K562 (cell line): ENCODE data around the gene SNAPC2. TPM values are rescaled to one million over a fixed set of nuclear protein-coding genes. Genes with fewer than 3 reads are reported as not detected.

Experiments used
- ATAC-seq: fragments of 200-7000 bp; cut with Tn5 transposase; 3 replicates; pipeline ENCODE4 v1.9.1; 2020; ENCODE audit warnings: moderate library complexity
- Bru-seq: library from RNA; stranded (reverse); fragments of 400-500 nt; gene quantifications from one replicate; lab custom pipeline; 2021; lab: Mats Ljungman, UMichigan
- BruChase-seq, 2 experiments: library from RNA; stranded (reverse); fragments of 400-500 nt; gene quantifications; one replicate each; lab custom pipeline; 2021; lab: Mats Ljungman, UMichigan
- BruUV-seq: library from RNA; stranded (reverse); fragments of 400-500 nt; replicated peaks from 2 replicates; lab custom pipeline; 2021; lab: Mats Ljungman, UMichigan
- CTCF ChIA-PET: fragments of 300-600 bp; formaldehyde crosslinking; extraction: SDS; loops from one replicate; lab custom pipeline; 2021; ENCODE audit warnings: low intra/inter-chr PET ratio; lab: Yijun Ruan, JAX
- POLR2A ChIA-PET: fragments of 300-600, 350-650 bp; sonication (Branson Sonifier 250); formaldehyde crosslinking; extraction: SDS; loops from one replicate; lab custom pipeline; 2021; ENCODE audit warnings: antibody characterized with exemption, inconsistent platforms; lab: Yijun Ruan, JAX
- DNase-seq, 4 experiments: peaks; one replicate each; pipeline versions ENCODE4 v3.0.0 to v3.0.0-alpha.2; 2011 to 2018; ENCODE audit warnings: low spot score in 3 of 4, mixed read lengths in 3 of 4; ENCODE audit errors: extremely low read depth in 1 of 4
- FAIRE-seq: peaks from 2 replicates; lab custom pipeline; 2011; peaks lifted over from hg19 to GRCh38; lab: Jason Lieb, UNC
- H2AFZ ChIP-seq: 2 replicates; pipeline ENCODE4 v1.6.0; 2011; ENCODE audit warnings: low read depth, low read length, control low read depth, inconsistent platforms
- H3K27ac ChIP-seq: fragments of 200-600 bp; 3 replicates; pipeline ENCODE4 v1.8.0; 2011; ENCODE audit warnings: low read depth, mild to moderate bottlenecking, control low read depth, inconsistent platforms, low read length, moderate library complexity, mixed read lengths; ENCODE audit errors: extremely low read depth
- H3K27me3 ChIP-seq, 2 experiments: fragments of 300-600 bp in 1 of 2; 2 replicates in 1 of 2; 3 replicates in 1 of 2; pipeline versions ENCODE4 v1.6.0 to v1.8.0; 2011; ENCODE audit warnings: inconsistent platforms in 2 of 2, low read length in 2 of 2, mild to moderate bottlenecking in 1 of 2, mixed read lengths in 1 of 2, moderate library complexity in 1 of 2; ENCODE audit not compliant: control insufficient read depth in 2 of 2, insufficient read depth in 2 of 2
- H3K36me3 ChIP-seq: fragments of 300-600 bp; 3 replicates; pipeline ENCODE4 v1.8.0; 2011; ENCODE audit warnings: mild to moderate bottlenecking, low read length, inconsistent platforms; ENCODE audit not compliant: control insufficient read depth, insufficient read depth
- H3K4me1 ChIP-seq, 2 experiments: fragments of 200-600 bp in 1 of 2; replicated peaks in 1 of 2; 2 replicates in 1 of 2; 3 replicates in 1 of 2; pipeline versions ENCODE4 v1.5.1 to v1.8.0; 2011; ENCODE audit warnings: inconsistent platforms in 2 of 2, low read length in 2 of 2, mild to moderate bottlenecking in 1 of 2, mixed read lengths in 1 of 2, moderate library complexity in 1 of 2; ENCODE audit not compliant: control insufficient read depth in 2 of 2, insufficient read depth in 2 of 2
- H3K4me2 ChIP-seq: 2 replicates; pipeline ENCODE4 v1.6.1; 2011; ENCODE audit warnings: low read length, control low read depth, inconsistent platforms, mixed read lengths; ENCODE audit not compliant: insufficient read depth
- H3K4me3 ChIP-seq: fragments of 200-600 bp; sonication (generic), shearing (Covaris generic); 2 replicates; pipeline ENCODE4 v1.5.1; 2016; ENCODE audit warnings: control low read depth, inconsistent platforms
- H3K79me2 ChIP-seq: fragments of 200-600 bp; 3 replicates; pipeline ENCODE4 v1.8.0; 2011; ENCODE audit warnings: low read length, inconsistent platforms; ENCODE audit not compliant: control insufficient read depth, insufficient read depth
- H3K9ac ChIP-seq, 2 experiments: 2 replicates each; pipeline versions ENCODE4 v1.6.0 to v1.6.1; 2011; ENCODE audit warnings: low read depth in 2 of 2, low read length in 2 of 2, control low read depth in 1 of 2, inconsistent platforms in 1 of 2, mild to moderate bottlenecking in 1 of 2, mixed read lengths in 1 of 2; ENCODE audit not compliant: insufficient read depth in 1 of 2
- H3K9me1 ChIP-seq: one replicate; pipeline ENCODE4 v1.6.0; 2011; ENCODE audit warnings: inconsistent platforms, mild to moderate bottlenecking, low read length, moderate library complexity; ENCODE audit not compliant: control insufficient read depth, insufficient read depth
- H3K9me3 ChIP-seq: replicated peaks from 2 replicates; pipeline ENCODE4 v1.5.1; 2011; ENCODE audit warnings: low read depth, low read length, inconsistent platforms; ENCODE audit not compliant: control insufficient read depth, insufficient read depth
- H4K20me1 ChIP-seq: replicated peaks from 2 replicates; pipeline ENCODE4 v1.6.1; 2011; ENCODE audit warnings: low read length, inconsistent platforms, mixed read lengths; ENCODE audit not compliant: control insufficient read depth, insufficient read depth
- CREM ChIP-seq: IDR thresholded peaks from 2 replicates; pipeline ENCODE4 v1.6.1; 2014; ENCODE audit warnings: antibody characterized with exemption, low read depth
- HDAC8 ChIP-seq: fragments of 450-650 bp; IDR thresholded peaks from 2 replicates; pipeline ENCODE4 v1.6.1; 2016; ENCODE audit warnings: mild to moderate bottlenecking, missing genetic modification characterization, moderate library complexity, missing compliant biosample characterization
- HNRNPL ChIP-seq: fragments of 200-400 bp; formaldehyde crosslinking; IDR thresholded peaks from 2 replicates; pipeline ENCODE4 v1.6.1; 2017; ENCODE audit warnings: low read depth, mild to moderate bottlenecking, low read length
- KAT2B ChIP-seq: IDR thresholded peaks from one replicate; pipeline ENCODE4 v1.6.1; 2012; ENCODE audit warnings: low read depth, mild to moderate bottlenecking, control low read depth, inconsistent platforms, low read length, moderate library complexity
- SREBF2 ChIP-seq: sonication (generic); formaldehyde crosslinking; IDR thresholded peaks from 2 replicates; pipeline ENCODE4 v1.4.0; 2020; ENCODE audit warnings: mild to moderate bottlenecking, missing genetic modification reagents
- ZNF217 ChIP-seq: sonication (generic); formaldehyde crosslinking; IDR thresholded peaks from 2 replicates; pipeline ENCODE4 v1.8.0; 2022; ENCODE audit warnings: mild to moderate bottlenecking, missing genetic modification reagents
- WGBS: fragments of 100-300 bp; shearing (Covaris generic); methylation state at CpG from one replicate; pipeline ENCODE4 v1.1.6; 2016; ENCODE audit warnings: low coverage, mixed read lengths; ENCODE audit not compliant: insufficient coverage; ENCODE audit errors: missing lambda C conversion rate; 5-methylcytosine and 5-hydroxymethylcytosine counted together
- in situ Hi-C: fragments of 300-500 bp; cut with MboI; formaldehyde crosslinking; loops from 4 replicates; pipeline ENCODE4 v1.15.0; 2018; ENCODE audit warnings: inconsistent platforms, mixed read lengths
- intact Hi-C: fragments of 100-400 bp; cut with micrococcal nuclease; formaldehyde crosslinking; loops from 2 replicates; pipeline ENCODE4 v1.14.2; 2022
- long read RNA-seq, 3 experiments: library from polyadenylated mRNA in 2 of 3; library from RNA in 1 of 3; unstranded in 2 of 3; stranded (forward) in 1 of 3; transcript quantifications; one replicate each; pipeline ENCODE4 v2.0.0, GENCODE V29; 2019 to 2022
- polyA minus RNA-seq, 3 experiments: library from RNA; depleted of rRNA, polyadenylated mRNA; stranded (reverse); fragments of >200 nt; gene quantifications; 2 replicates each; pipeline ENCODE4 v1.2.3, GENCODE V29; 2011
- polyA plus RNA-seq, 8 experiments: library from polyadenylated mRNA; depleted of rRNA in 4 of 8; stranded (reverse) in 5 of 8; unstranded in 3 of 8; fragments of >200 nt; fragmentation: Nextera tagmentation in 2 of 8; fragmentation: Illumina TruSeq in 1 of 8; extraction: Ambion mirVana in 2 of 8; extraction: Trizol in 1 of 8; gene quantifications; 2 replicates each; pipeline versions ENCODE4 v1.2.1 to v1.2.3, GENCODE V29; 2011 to 2014; ENCODE audit warnings: inconsistent platforms in 1 of 8, missing spikeins in 1 of 8
- total RNA-seq, 7 experiments: library from RNA; depleted of rRNA in 6 of 7; stranded (reverse); fragments of >200 nt in 6 of 7; fragmentation: Illumina TruSeq in 2 of 7; extraction: Trizol in 2 of 7; gene quantifications; 2 replicates each; pipeline versions ENCODE4 v1.2.1 to v1.2.3, GENCODE V29; 2011 to 2021; ENCODE audit warnings: low replicate concordance in 1 of 7
- TF ChIP-seq, protein P1 (sequence below): fragments of 250-450 bp; sonication (Bioruptor Pico); IDR thresholded peaks from 2 replicates; pipeline ENCODE4 v1.5.0; 2021
- TF ChIP-seq, protein P2 (sequence below), 2 experiments: IDR thresholded peaks; 2 replicates each; pipeline ENCODE4 v1.6.1; 2011; ENCODE audit warnings: borderline replicate concordance in 1 of 2, control low read depth in 1 of 2, low read depth in 1 of 2, low read length in 1 of 2, mild to moderate bottlenecking in 1 of 2, mixed read lengths in 1 of 2, moderate library complexity in 1 of 2; ENCODE audit not compliant: insufficient read depth in 1 of 2, insufficient read length in 1 of 2, poor library complexity in 1 of 2, severe bottlenecking in 1 of 2; ENCODE audit errors: extremely low read depth in 1 of 2

Gene SNAPC2, protein sequence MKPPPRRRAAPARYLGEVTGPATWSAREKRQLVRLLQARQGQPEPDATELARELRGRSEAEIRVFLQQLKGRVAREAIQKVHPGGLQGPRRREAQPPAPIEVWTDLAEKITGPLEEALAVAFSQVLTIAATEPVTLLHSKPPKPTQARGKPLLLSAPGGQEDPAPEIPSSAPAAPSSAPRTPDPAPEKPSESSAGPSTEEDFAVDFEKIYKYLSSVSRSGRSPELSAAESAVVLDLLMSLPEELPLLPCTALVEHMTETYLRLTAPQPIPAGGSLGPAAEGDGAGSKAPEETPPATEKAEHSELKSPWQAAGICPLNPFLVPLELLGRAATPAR
- 4.4 and 13.6 TPM in 2 replicates for total RNA-seq (2011; cell fraction: chromatin; rRNA removed; ENCODE audit: low replicate concordance)
- 10.9 and 14.3 TPM in 2 replicates for total RNA-seq (2011; cell fraction: nucleolus; rRNA removed)
- 9.5 and 10.0 TPM in 2 replicates for total RNA-seq (2011; cell fraction: nucleoplasm; rRNA removed)
- total RNA-seq (2014; rRNA removed) (30.3 and 42.7 TPM in 2 replicates), total RNA-seq (2014; rRNA removed; fragmentation: Illumina TruSeq; extraction: Trizol) (4.1 and 4.2 TPM in 2 replicates), total RNA-seq (2015; rRNA removed; fragmentation: Illumina TruSeq; extraction: Trizol) (15.3 and 15.9 TPM in 2 replicates), total RNA-seq (2021) (37.1 and 45.1 TPM in 2 replicates), polyA plus RNA-seq (2011; rRNA removed) (10.9 and 20.1 TPM in 2 replicates), polyA plus RNA-seq (2014; fragmentation: Illumina TruSeq; extraction: Trizol) (18.2 and 39.9 TPM in 2 replicates), polyA plus RNA-seq (2014; fragmentation: Nextera tagmentation; extraction: Ambion mirVana) (1 to 10 TPM in 1 of 2 experiments, under 1 TPM in 1; 0.59 to 1.4 TPM), polyA plus RNA-seq (2014; rRNA removed) (32.0 and 34.4 TPM in 2 replicates), polyA minus RNA-seq (2011; rRNA and poly(A)+ RNA removed) (4.3 and 4.8 TPM in 2 replicates), Bru-seq, nascent RNA (percentile 69 among the genes with signal in this experiment), BruChase-seq, experiment 1, labeled RNA remaining after a 2-hour chase (percentile 65 among the genes with signal in this experiment), BruChase-seq, experiment 2, labeled RNA remaining after a 6-hour chase (percentile 74 among the genes with signal in this experiment)
- 18.7 and 40.5 TPM in 2 replicates for polyA plus RNA-seq (2011; cell fraction: cytosol; rRNA removed)
- polyA plus RNA-seq (2011; cell fraction: nucleus; rRNA removed), result 18.7 and 32.8 TPM in 2 replicates
- 30.8 and 37.6 TPM in 2 replicates for polyA plus RNA-seq (2012)
- polyA minus RNA-seq (2011; cell fraction: cytosol; rRNA and poly(A)+ RNA removed), result 14.0 and 17.1 TPM in 2 replicates
- polyA minus RNA-seq (2011; cell fraction: nucleus; rRNA and poly(A)+ RNA removed), result 9.7 and 13.1 TPM in 2 replicates
- long read RNA-seq, experiment 1, transcript SNAPC2-206 (5 exons, 1,413 nt), result major isoform, 38 of 150 reads
- long read RNA-seq, experiment 1, transcript SNAPC2-201 (5 exons, 1,542 nt), result minor isoform, 37 of 150 reads
- long read RNA-seq, experiment 1, partial matches to known transcripts, result 66 of 150 reads
- long read RNA-seq, experiment 1, other reads (novel, unspliced or antisense), result 8 of 150 reads
- long read RNA-seq, experiment 2, transcript SNAPC2-201 (5 exons, 1,542 nt), result major isoform, 37 of 60 reads
- long read RNA-seq, experiment 2, transcript SNAPC2-206 (5 exons, 1,413 nt), result minor isoform, 14 of 60 reads
- long read RNA-seq, experiment 2, partial matches to known transcripts, result 6 of 60 reads
- long read RNA-seq, experiment 2, other reads (novel, unspliced or antisense), result 3 of 60 reads
- long read RNA-seq, experiment 3, transcript SNAPC2-206 (5 exons, 1,413 nt), result minor isoform, 10 of 48 reads
- long read RNA-seq, experiment 3, transcript SNAPC2-201 (5 exons, 1,542 nt), result major isoform, 30 of 48 reads
- long read RNA-seq, experiment 3, partial matches to known transcripts, result 2 of 48 reads
- long read RNA-seq, experiment 3, other reads (novel, unspliced or antisense), result 6 of 48 reads

DNA sequence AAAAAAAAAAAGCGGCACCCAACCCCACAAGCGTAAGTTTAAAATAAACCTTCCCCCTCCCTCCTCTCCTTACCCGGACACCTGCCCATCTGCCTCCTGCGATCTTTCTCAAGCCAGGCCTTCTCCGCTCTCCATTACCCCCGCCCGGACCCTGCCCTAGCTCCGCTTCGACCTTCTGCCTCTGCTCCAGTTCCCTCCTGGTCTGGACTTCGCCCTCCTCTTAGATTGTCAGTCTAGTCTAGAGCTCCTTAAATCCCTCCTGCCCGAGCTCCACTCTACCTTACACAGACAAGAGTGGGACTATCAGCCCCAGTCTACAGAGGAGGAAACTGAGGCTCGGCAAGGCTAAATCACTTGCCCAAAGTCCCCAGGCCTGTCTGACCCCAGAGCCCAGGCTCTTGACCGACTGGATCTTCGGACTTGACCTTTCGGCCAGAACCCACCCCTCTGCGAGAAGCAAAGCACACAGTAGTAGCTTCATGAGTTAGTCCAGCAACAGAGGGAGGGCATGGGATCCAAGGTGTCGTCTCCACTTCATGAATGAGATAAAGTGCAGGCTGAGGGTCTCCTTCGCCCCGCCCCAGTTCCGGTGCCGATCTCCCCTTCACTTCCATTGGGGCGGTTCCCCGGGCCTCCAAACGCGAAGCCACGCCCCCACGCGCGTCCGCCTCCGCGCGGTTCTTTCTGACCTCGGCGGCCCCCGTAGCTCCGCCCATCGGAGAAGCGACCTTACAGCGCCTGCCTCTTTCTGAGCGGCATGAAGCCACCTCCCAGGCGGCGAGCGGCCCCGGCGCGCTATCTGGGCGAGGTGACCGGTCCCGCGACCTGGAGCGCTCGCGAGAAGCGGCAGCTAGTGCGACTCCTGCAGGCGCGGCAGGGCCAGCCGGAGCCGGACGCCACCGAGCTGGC lies at the start of gene SNAPC2:
Gene SNAPC2, plus strand, starts transcription at position 729 of the 909 bp plus-strand sequence. Its CDS starts 29 bp downstream, at position 758.
- POLR2A ChIA-PET, result interaction anchor here (0.6 to 3.1 kb wide), 14 partner anchors 8 to 647 kb away, joined by 3 to 26 read pairs (median 6); partner anchors contain the start of genes MAP2K7 and TIMM44
- Histone ChIP-seq H3K9ac (peak within 1 kb of the TSS; percentile 80 to 93), H3K9me3 (no peaks in the 10 kb centered on the region), H3K4me2 (peak within 1 kb of the TSS; percentile 98), H3K27ac (peak within 1 kb of the TSS; percentile 89), H3K4me3 (peak within 1 kb of the TSS; percentile 81), H3K27me3 (no peaks in the 10 kb centered on the region), H3K36me3 (peaks cover 19% of the 10 kb centered on the region; the same call in 1 of the 3 replicates), H3K4me1 (peaks cover 9 to 73% of the 10 kb centered on the region in 2 experiments), H2AFZ (peak within 1 kb of the TSS; percentile 90), H3K9me1 (no peaks in the 10 kb centered on the region), H3K79me2 (peaks cover 14% of the 10 kb centered on the region), H4K20me1 (peaks cover 10% of the 10 kb centered on the region; the same call in 1 of the 2 replicates)
- ATAC-seq (peak; percentile 86), FAIRE-seq (peak; percentile 91), DNase-seq (peak; percentile 81 to 99 (median 85))
- in situ Hi-C loops, result loop anchor here (5.0 kb wide), 1 partner anchor 68 kb away; no protein-coding TSS in a partner anchor
- WGBS, result under 1% methylated on average over 58 of the region's 62 CpGs
- CTCF ChIA-PET, result no interaction called here
- intact Hi-C loops, result loop anchor here (5.0 kb wide), 1 partner anchor 48 kb away; the partner anchor contains the start of gene PRR36
- TSS peak; percentile 92 for BruUV-seq
- TF ChIP-seq KAT2B, result no peak
- TF ChIP-seq, protein P1, sequence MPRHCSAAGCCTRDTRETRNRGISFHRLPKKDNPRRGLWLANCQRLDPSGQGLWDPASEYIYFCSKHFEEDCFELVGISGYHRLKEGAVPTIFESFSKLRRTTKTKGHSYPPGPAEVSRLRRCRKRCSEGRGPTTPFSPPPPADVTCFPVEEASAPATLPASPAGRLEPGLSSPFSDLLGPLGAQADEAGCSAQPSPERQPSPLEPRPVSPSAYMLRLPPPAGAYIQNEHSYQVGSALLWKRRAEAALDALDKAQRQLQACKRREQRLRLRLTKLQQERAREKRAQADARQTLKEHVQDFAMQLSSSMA (CRISPR knock-in tag), result no peak
- no peak for TF ChIP-seq ZNF217 (CRISPR knock-in tag)
- no peak for TF ChIP-seq HNRNPL
- no peak for TF ChIP-seq HDAC8
- TF ChIP-seq SREBF2 (CRISPR knock-in tag), result no peak
- peak; percentile 73; the same call in 1 of the 2 replicates for TF ChIP-seq CREM
- TF ChIP-seq, protein P2, sequence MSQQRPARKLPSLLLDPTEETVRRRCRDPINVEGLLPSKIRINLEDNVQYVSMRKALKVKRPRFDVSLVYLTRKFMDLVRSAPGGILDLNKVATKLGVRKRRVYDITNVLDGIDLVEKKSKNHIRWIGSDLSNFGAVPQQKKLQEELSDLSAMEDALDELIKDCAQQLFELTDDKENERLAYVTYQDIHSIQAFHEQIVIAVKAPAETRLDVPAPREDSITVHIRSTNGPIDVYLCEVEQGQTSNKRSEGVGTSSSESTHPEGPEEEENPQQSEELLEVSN (IDR thresholded peaks at IDR 0.05; ENCODE audit: borderline replicate concordance in 1 of 2, extremely low read depth in 1 of 2, insufficient read depth in 1 of 2, insufficient read length in 1 of 2, low read depth in 1 of 2, low read length in 1 of 2, poor library complexity in 1 of 2, severe bottlenecking in 1 of 2), result peak; percentile 33 to 53
